Bronchial epithelial cell (primary cell): ENCODE data around the gene MYZAP. TPM values are rescaled to one million over a fixed set of nuclear protein-coding genes. Genes with fewer than 3 reads are reported as not detected.

Experiments used
- DNase-seq: peaks from one replicate; pipeline ENCODE4 v3.0.0-alpha.2; 2010; ENCODE audit warnings: low read depth
- FAIRE-seq: peaks from 2 replicates; lab custom pipeline; 2011; peaks lifted over from hg19 to GRCh38; lab: Jason Lieb, UNC
- H3K27me3 ChIP-seq: 2 replicates; pipeline ENCODE4 v1.5.1; 2011; ENCODE audit warnings: low read length; ENCODE audit not compliant: control insufficient read depth, insufficient read depth
- H3K36me3 ChIP-seq: 2 replicates; pipeline ENCODE4 v1.5.1; 2011; ENCODE audit warnings: low read length; ENCODE audit not compliant: control insufficient read depth, insufficient read depth
- H3K4me3 ChIP-seq: 2 replicates; pipeline ENCODE4 v1.5.1; 2011; ENCODE audit warnings: mild to moderate bottlenecking, low read depth, low read length, control low read depth
- total RNA-seq: library from RNA; depleted of rRNA; stranded (reverse); fragments of >200 nt; gene quantifications from 2 replicates; pipeline ENCODE4 v1.2.1, GENCODE V29; 2014
- TF ChIP-seq, protein P1 (sequence below): IDR thresholded peaks from 2 replicates; pipeline ENCODE4 v1.5.1; 2011; ENCODE audit warnings: mild to moderate bottlenecking, moderate library complexity, low read length, control low read depth, inconsistent platforms; ENCODE audit not compliant: insufficient read depth, severe bottlenecking

The MYZAP gene
- total RNA-seq, 1 donor from 2014 or later = 2.4 TPM

- no peak overlapping the region for H3K4me3 ChIP-seq
- no peaks in the 10 kb centered on the region for H3K27me3 ChIP-seq
- peak; percentile 60 for FAIRE-seq
- TF ChIP-seq, protein P1, sequence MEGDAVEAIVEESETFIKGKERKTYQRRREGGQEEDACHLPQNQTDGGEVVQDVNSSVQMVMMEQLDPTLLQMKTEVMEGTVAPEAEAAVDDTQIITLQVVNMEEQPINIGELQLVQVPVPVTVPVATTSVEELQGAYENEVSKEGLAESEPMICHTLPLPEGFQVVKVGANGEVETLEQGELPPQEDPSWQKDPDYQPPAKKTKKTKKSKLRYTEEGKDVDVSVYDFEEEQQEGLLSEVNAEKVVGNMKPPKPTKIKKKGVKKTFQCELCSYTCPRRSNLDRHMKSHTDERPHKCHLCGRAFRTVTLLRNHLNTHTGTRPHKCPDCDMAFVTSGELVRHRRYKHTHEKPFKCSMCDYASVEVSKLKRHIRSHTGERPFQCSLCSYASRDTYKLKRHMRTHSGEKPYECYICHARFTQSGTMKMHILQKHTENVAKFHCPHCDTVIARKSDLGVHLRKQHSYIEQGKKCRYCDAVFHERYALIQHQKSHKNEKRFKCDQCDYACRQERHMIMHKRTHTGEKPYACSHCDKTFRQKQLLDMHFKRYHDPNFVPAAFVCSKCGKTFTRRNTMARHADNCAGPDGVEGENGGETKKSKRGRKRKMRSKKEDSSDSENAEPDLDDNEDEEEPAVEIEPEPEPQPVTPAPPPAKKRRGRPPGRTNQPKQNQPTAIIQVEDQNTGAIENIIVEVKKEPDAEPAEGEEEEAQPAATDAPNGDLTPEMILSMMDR = no peak
- DNase-seq = no peak
- H3K36me3 ChIP-seq = peaks cover 1% of the 10 kb centered on the region
Observed at GRCh38 chr15:57625703-57626448, 34.2 kb downstream of the MYZAP start.

- TF ChIP-seq, protein P1 = no peak
- DNase-seq (no peak), FAIRE-seq (no peak)
- Histone ChIP-seq H3K36me3 (peaks cover 1% of the 10 kb centered on the region), H3K27me3 (no peaks in the 10 kb centered on the region), H3K4me3 (no peak overlapping the region)
Observed at GRCh38 chr15:57626713-57627440, 35.2 kb downstream of the MYZAP start.

DNA sequence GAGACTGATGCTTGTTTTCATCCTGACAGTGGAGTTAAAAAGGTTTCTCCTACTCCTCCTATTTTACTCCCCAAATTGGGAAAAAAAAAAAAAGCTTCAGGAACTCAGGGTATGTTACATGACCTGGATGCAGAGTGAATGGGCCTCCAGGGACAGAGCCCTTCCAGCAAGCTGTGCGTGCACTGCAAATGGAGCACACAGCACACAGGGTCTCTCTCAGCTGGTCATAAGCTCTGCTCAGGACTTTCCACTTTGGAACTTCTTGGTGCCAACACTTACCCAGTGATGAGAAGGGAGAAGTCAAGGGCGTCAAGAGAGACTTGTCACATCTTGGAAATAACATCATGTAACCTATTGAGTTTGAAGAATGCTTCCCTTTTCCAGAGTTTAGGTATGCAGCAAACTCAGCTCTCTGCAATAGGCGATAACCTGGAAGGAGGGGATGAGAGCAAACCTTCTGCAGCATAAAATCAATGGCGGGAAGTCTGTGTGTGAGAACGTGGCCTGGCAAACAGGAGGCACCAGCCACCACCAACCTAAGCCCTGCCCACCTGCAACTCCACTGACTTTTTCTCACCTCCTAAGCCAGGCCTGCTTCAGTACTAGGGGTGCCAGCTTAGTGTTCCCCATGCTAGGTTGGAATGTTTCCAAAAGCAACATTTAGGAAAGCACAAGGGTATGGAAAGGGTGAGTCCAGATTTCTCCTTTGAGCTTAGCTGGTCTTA is 39.8 kb downstream of the MYZAP start:
- Histone ChIP-seq H3K27me3 (no peaks in the 10 kb centered on the region), H3K36me3 (peaks cover 1% of the 10 kb centered on the region), H3K4me3 (no peak overlapping the region)
- TF ChIP-seq, protein P1 = no peak
- FAIRE-seq (no peak), DNase-seq (no peak)

DNA sequence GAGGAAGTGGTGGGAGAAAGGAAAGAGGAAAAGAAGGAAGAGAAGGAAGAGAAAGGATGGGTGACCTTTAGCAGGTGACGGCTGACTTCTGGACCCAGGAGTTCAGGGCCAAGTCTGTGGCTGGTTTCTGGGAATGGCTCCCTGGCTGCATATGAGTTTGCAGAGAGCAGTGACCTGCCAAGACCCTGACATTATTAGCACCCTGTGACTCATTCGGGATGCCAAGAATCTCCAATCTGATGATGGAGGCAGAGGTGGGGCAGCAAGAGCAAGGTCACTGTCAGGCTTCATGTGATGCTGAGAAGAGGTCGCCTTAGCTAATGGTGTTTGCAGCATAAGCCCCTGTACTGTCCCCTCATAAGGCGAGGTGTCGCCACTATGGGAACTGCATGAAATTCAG is 42.6 kb downstream of the MYZAP start:
- H3K36me3 ChIP-seq = peaks cover 3% of the 10 kb centered on the region
- FAIRE-seq (no peak), DNase-seq (no peak)
- no peaks in the 10 kb centered on the region for H3K27me3 ChIP-seq
- TF ChIP-seq, protein P1 = no peak
- no peak overlapping the region for H3K4me3 ChIP-seq

- TF ChIP-seq, protein P1 = no peak
- peaks cover 7% of the 10 kb centered on the region for H3K36me3 ChIP-seq
- no peaks in the 10 kb centered on the region for H3K27me3 ChIP-seq
- FAIRE-seq (peak; percentile 47), DNase-seq (no peak)
- no peak overlapping the region for H3K4me3 ChIP-seq
Observed at GRCh38 chr15:57635300-57635909, 43.7 kb downstream of the MYZAP start.
